WTC11 (cell line): ENCODE data around the gene GEMIN8. TPM values are rescaled to one million over a fixed set of nuclear protein-coding genes. Genes with fewer than 3 reads are reported as not detected.

Experiments
- ATAC-seq: fragments of 200-7000 bp; cut with Tn5 transposase; 2 replicates; pipeline ENCODE4 v1.10.0; 2021; ENCODE audit warnings: mild to moderate bottlenecking, moderate library complexity
- CTCF ChIA-PET: fragments of 300-600 bp; sonication (Branson Sonifier 250); formaldehyde crosslinking; loops from one replicate; lab custom pipeline; 2021; ENCODE audit warnings: antibody characterized with exemption; lab: Charles Lee
- POLR2A ChIA-PET: fragments of 350-600 bp; sonication (Branson Sonifier 250); formaldehyde crosslinking; loops from one replicate; lab custom pipeline; 2021; ENCODE audit warnings: antibody characterized with exemption; lab: Charles Lee
- DNase-seq: peaks from one replicate; pipeline ENCODE4 v3.0.0; 2021; ENCODE audit warnings: low spot score
- H3K27ac Mint-ChIP-seq: 2 replicates; pipeline ENCODE4 v1.8.0; 2021; ENCODE audit warnings: mixed read lengths
- H3K27me3 Mint-ChIP-seq: 2 replicates; pipeline ENCODE4 v1.8.0; 2021; ENCODE audit warnings: low read depth, mild to moderate bottlenecking, moderate library complexity, mixed read lengths
- H3K36me3 Mint-ChIP-seq: 2 replicates; pipeline ENCODE4 v1.8.0; 2021; ENCODE audit warnings: mixed read lengths
- H3K4me1 Mint-ChIP-seq: 2 replicates; pipeline ENCODE4 v1.8.0; 2022; ENCODE audit warnings: mixed read lengths
- H3K4me3 Mint-ChIP-seq: 2 replicates; pipeline ENCODE4 v1.8.0; 2021; ENCODE audit warnings: mild to moderate bottlenecking, moderate library complexity, mixed read lengths
- H3K9me3 Mint-ChIP-seq: 2 replicates; pipeline ENCODE4 v1.8.0; 2021; ENCODE audit warnings: mixed read lengths
- ATF1 ChIP-seq: sonication (generic); formaldehyde crosslinking; IDR thresholded peaks from 2 replicates; pipeline ENCODE4 v1.8.1; 2023; ENCODE audit warnings: mild to moderate bottlenecking, moderate library complexity, missing genetic modification reagents
- ATF2 ChIP-seq: sonication (generic); formaldehyde crosslinking; IDR thresholded peaks from 2 replicates; pipeline ENCODE4 v1.8.1; 2022; ENCODE audit warnings: low read depth, missing genetic modification reagents, borderline replicate concordance
- ATF6 ChIP-seq: sonication (generic); formaldehyde crosslinking; IDR thresholded peaks from 2 replicates; pipeline ENCODE4 v1.8.1; 2023; ENCODE audit warnings: mild to moderate bottlenecking, missing genetic modification reagents
- CTCF ChIP-seq: fragments of 200-600 bp; IDR thresholded peaks from 2 replicates; pipeline ENCODE4 v1.8.0; 2022; ENCODE audit warnings: antibody characterized with exemption
- E2F1 ChIP-seq: sonication (generic); formaldehyde crosslinking; IDR thresholded peaks from 2 replicates; pipeline ENCODE4 v1.8.0; 2022; ENCODE audit warnings: mild to moderate bottlenecking, missing genetic modification reagents
- JUN ChIP-seq: sonication (generic); formaldehyde crosslinking; IDR thresholded peaks from 2 replicates; pipeline ENCODE4 v1.8.0; 2023; ENCODE audit warnings: mild to moderate bottlenecking, missing genetic modification reagents
- NFATC4 ChIP-seq: fragments of 250-450 bp; sonication (Bioruptor Pico); IDR thresholded peaks from 2 replicates; pipeline ENCODE4 v1.9.0; 2021; ENCODE audit warnings: mild to moderate bottlenecking
- OVOL2 ChIP-seq: fragments of 250-450 bp; sonication (Bioruptor Pico); IDR thresholded peaks from 2 replicates; pipeline ENCODE4 v1.9.0; 2021; ENCODE audit warnings: mild to moderate bottlenecking, borderline replicate concordance
- SOX15 ChIP-seq: fragments of 250-450 bp; sonication (Bioruptor Pico); IDR thresholded peaks from 2 replicates; pipeline ENCODE4 v1.9.0; 2021; ENCODE audit warnings: mild to moderate bottlenecking
- STAT6 ChIP-seq: sonication (generic); formaldehyde crosslinking; conservative IDR thresholded peaks from 2 replicates; pipeline ENCODE4 v1.8.1; 2023; ENCODE audit warnings: mild to moderate bottlenecking, low read depth, missing genetic modification reagents, moderate library complexity
- ZNF121 ChIP-seq: sonication (generic); formaldehyde crosslinking; IDR thresholded peaks from 2 replicates; pipeline ENCODE4 v1.8.0; 2023; ENCODE audit warnings: missing genetic modification reagents
- ZNF219 ChIP-seq: sonication (generic); formaldehyde crosslinking; IDR thresholded peaks from 2 replicates; pipeline ENCODE4 v1.8.0; 2023; ENCODE audit warnings: missing genetic modification reagents, mild to moderate bottlenecking, borderline replicate concordance
- ZNF263 ChIP-seq: sonication (generic); formaldehyde crosslinking; IDR thresholded peaks from 2 replicates; pipeline ENCODE4 v1.8.1; 2022; ENCODE audit warnings: low read depth, mild to moderate bottlenecking, moderate library complexity, missing genetic modification reagents
- ZNF532 ChIP-seq: fragments of 250-450 bp; sonication (Bioruptor Pico); IDR thresholded peaks from 2 replicates; pipeline ENCODE4 v1.9.0; 2021; ENCODE audit warnings: mild to moderate bottlenecking, borderline replicate concordance
- total RNA-seq: library from RNA; stranded (reverse); gene quantifications from 3 replicates; pipeline ENCODE4 v1.2.3, GENCODE V29; 2021

The GEMIN8 gene
- total RNA-seq, 1 experiment from 2014 or later = 21.1 TPM

- Mint-ChIP-seq H3K36me3 (no peaks in the 10 kb centered on the region), H3K27me3 (no peaks in the 10 kb centered on the region), H3K9me3 (no peaks in the 10 kb centered on the region), H3K27ac (no peak overlapping the region), H3K4me1 (peaks cover 4% of the 10 kb centered on the region; the same call in 1 of the 2 replicates), H3K4me3 (no peak overlapping the region)
- ChIA-PET POLR2A (no interaction called here), CTCF (no interaction called here)
- DNase-seq (peak; percentile 31), ATAC-seq (no peak)
- TF ChIP-seq CTCF = peak; percentile 47
- TF ChIP-seq JUN (CRISPR knock-in tag) = no peak
- no peak for TF ChIP-seq NFATC4 (CRISPR knock-in tag)
- TF ChIP-seq SOX15 (CRISPR knock-in tag) = no peak
- TF ChIP-seq ZNF532 = no peak
- TF ChIP-seq ATF2 (CRISPR knock-in tag) = no peak
Measured at GRCh38 chrX:14039344-14039743, 9.7 kb upstream of the GEMIN8 start.

GRCh38 chrX:14038375-14039085, 8.8 kb upstream of the GEMIN8 start:
- H3K4me3 Mint-ChIP-seq = no peak overlapping the region
- no peaks in the 10 kb centered on the region for H3K9me3 Mint-ChIP-seq
- TF ChIP-seq NFATC4 (CRISPR knock-in tag) = no peak
- TF ChIP-seq E2F1 (CRISPR knock-in tag) = no peak
- TF ChIP-seq ATF1 (CRISPR knock-in tag) = no peak
- no peak for TF ChIP-seq OVOL2 (CRISPR knock-in tag)
- TF ChIP-seq ZNF121 = no peak
- no peak for TF ChIP-seq ATF6
- no peak for TF ChIP-seq STAT6 (CRISPR knock-in tag)
- no peak for TF ChIP-seq ZNF219
- no peak for TF ChIP-seq ZNF263
- H3K4me1 Mint-ChIP-seq = peaks cover 4% of the 10 kb centered on the region; the same call in 1 of the 2 replicates
- ATAC-seq = no peak
- H3K27me3 Mint-ChIP-seq = no peaks in the 10 kb centered on the region
- H3K27ac Mint-ChIP-seq = no peak overlapping the region
- POLR2A ChIA-PET = no interaction called here
- no peak for DNase-seq
- CTCF ChIA-PET = no interaction called here
- no peaks in the 10 kb centered on the region for H3K36me3 Mint-ChIP-seq
